ENCODE measurements around the gene GPR150. TPM values are rescaled to one million over a fixed set of nuclear protein-coding genes. Genes with fewer than 3 reads are reported as not detected.

Gene GPR150
- total RNA-seq, 1 donor from 2014 or later: 0.14 TPM

GRCh38 chr5:95606419-95606818, 13.5 kb upstream of the GPR150 start:
- no peak overlapping the region for H3K4me3 ChIP-seq
- no peaks in the 10 kb centered on the region for H3K9me3 ChIP-seq (replicated peaks)
- intact Hi-C loops (cut with micrococcal nuclease): no loop called here
- TF ChIP-seq CTCF (IDR thresholded peaks at IDR 0.05; ENCODE audit: borderline replicate concordance): no peak
- DNase-seq: no peak
- peaks cover 16% of the 10 kb centered on the region for H3K36me3 ChIP-seq
- H3K4me1 ChIP-seq: no peaks in the 10 kb centered on the region
- H3K27me3 ChIP-seq (ENCODE audit: low read depth): no peaks in the 10 kb centered on the region
- no peak overlapping the region for H3K27ac ChIP-seq (replicated peaks)

- intact Hi-C loops (cut with micrococcal nuclease): no loop called here
- Histone ChIP-seq H3K9me3 (replicated peaks) (peaks cover 15% of the 10 kb centered on the region), H3K27ac (replicated peaks) (no peak overlapping the region), H3K4me1 (no peaks in the 10 kb centered on the region), H3K27me3 (ENCODE audit: low read depth) (no peaks in the 10 kb centered on the region), H3K36me3 (no peaks in the 10 kb centered on the region), H3K4me3 (no peak overlapping the region)
- no peak for TF ChIP-seq CTCF (IDR thresholded peaks at IDR 0.05; ENCODE audit: borderline replicate concordance)
- DNase-seq: no peak
Measured at GRCh38 chr5:95609711-95610110, 10.2 kb upstream of the GPR150 start.

GRCh38 chr5:95610546-95610945, 9.3 kb upstream of the GPR150 start:
- no peak overlapping the region for H3K4me3 ChIP-seq
- no peaks in the 10 kb centered on the region for H3K4me1 ChIP-seq
- no peak for DNase-seq
- no peaks in the 10 kb centered on the region for H3K36me3 ChIP-seq
- intact Hi-C loops (cut with micrococcal nuclease): no loop called here
- peaks cover 15% of the 10 kb centered on the region for H3K9me3 ChIP-seq (replicated peaks)
- H3K27me3 ChIP-seq (ENCODE audit: low read depth): no peaks in the 10 kb centered on the region
- no peak overlapping the region for H3K27ac ChIP-seq (replicated peaks)
- TF ChIP-seq CTCF (IDR thresholded peaks at IDR 0.05; ENCODE audit: borderline replicate concordance): no peak

- no peaks in the 10 kb centered on the region for H3K27me3 ChIP-seq (ENCODE audit: low read depth)
- DNase-seq: no peak
- no peaks in the 10 kb centered on the region for H3K36me3 ChIP-seq
- no peak overlapping the region for H3K4me3 ChIP-seq
- H3K9me3 ChIP-seq (replicated peaks): peaks cover 15% of the 10 kb centered on the region
- intact Hi-C loops (cut with micrococcal nuclease): no loop called here
- no peaks in the 10 kb centered on the region for H3K4me1 ChIP-seq
- no peak overlapping the region for H3K27ac ChIP-seq (replicated peaks)
- no peak for TF ChIP-seq CTCF (IDR thresholded peaks at IDR 0.05; ENCODE audit: borderline replicate concordance)
Measured at GRCh38 chr5:95611396-95611795, 8.5 kb upstream of the GPR150 start.

GRCh38 chr5:95613514-95613913, 6.4 kb upstream of the GPR150 start:
- intact Hi-C loops (cut with micrococcal nuclease): no loop called here
- H3K36me3 ChIP-seq: no peaks in the 10 kb centered on the region
- no peak overlapping the region for H3K4me3 ChIP-seq
- peaks cover 15% of the 10 kb centered on the region for H3K9me3 ChIP-seq (replicated peaks)
- no peak for TF ChIP-seq CTCF (IDR thresholded peaks at IDR 0.05; ENCODE audit: borderline replicate concordance)
- no peak overlapping the region for H3K27ac ChIP-seq (replicated peaks)
- H3K27me3 ChIP-seq (ENCODE audit: low read depth): no peaks in the 10 kb centered on the region
- no peak for DNase-seq
- no peaks in the 10 kb centered on the region for H3K4me1 ChIP-seq

- Histone ChIP-seq H3K4me1 (peaks cover 11% of the 10 kb centered on the region), H3K4me3 (no peak overlapping the region), H3K36me3 (no peaks in the 10 kb centered on the region), H3K27me3 (ENCODE audit: low read depth) (peaks cover 8% of the 10 kb centered on the region), H3K27ac (replicated peaks) (no peak overlapping the region), H3K9me3 (replicated peaks) (peaks cover 15% of the 10 kb centered on the region)
- no peak for TF ChIP-seq CTCF (IDR thresholded peaks at IDR 0.05; ENCODE audit: borderline replicate concordance)
- no peak for DNase-seq
- intact Hi-C loops (cut with micrococcal nuclease): no loop called here
Measured at GRCh38 chr5:95615164-95615467, 4.8 kb upstream of the GPR150 start.
